HG03060 (cell line): ENCODE results near the gene NCBP1.
"Not testable (repeated sequence)": the region's sequence is repeated elsewhere in the genome, so short reads cannot be mapped to it uniquely, and the experiment has no call there.

Experiments
- ATAC-seq: cut with Tn5 transposase; IDR thresholded peaks from one replicate; pipeline ENCODE4 v1.9.1; 2021; ENCODE audit warnings: low read depth, moderate number of reproducible peaks; ENCODE audit not compliant: unreplicated experiment

NCBP1 gene, protein sequence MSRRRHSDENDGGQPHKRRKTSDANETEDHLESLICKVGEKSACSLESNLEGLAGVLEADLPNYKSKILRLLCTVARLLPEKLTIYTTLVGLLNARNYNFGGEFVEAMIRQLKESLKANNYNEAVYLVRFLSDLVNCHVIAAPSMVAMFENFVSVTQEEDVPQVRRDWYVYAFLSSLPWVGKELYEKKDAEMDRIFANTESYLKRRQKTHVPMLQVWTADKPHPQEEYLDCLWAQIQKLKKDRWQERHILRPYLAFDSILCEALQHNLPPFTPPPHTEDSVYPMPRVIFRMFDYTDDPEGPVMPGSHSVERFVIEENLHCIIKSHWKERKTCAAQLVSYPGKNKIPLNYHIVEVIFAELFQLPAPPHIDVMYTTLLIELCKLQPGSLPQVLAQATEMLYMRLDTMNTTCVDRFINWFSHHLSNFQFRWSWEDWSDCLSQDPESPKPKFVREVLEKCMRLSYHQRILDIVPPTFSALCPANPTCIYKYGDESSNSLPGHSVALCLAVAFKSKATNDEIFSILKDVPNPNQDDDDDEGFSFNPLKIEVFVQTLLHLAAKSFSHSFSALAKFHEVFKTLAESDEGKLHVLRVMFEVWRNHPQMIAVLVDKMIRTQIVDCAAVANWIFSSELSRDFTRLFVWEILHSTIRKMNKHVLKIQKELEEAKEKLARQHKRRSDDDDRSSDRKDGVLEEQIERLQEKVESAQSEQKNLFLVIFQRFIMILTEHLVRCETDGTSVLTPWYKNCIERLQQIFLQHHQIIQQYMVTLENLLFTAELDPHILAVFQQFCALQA

DNA sequence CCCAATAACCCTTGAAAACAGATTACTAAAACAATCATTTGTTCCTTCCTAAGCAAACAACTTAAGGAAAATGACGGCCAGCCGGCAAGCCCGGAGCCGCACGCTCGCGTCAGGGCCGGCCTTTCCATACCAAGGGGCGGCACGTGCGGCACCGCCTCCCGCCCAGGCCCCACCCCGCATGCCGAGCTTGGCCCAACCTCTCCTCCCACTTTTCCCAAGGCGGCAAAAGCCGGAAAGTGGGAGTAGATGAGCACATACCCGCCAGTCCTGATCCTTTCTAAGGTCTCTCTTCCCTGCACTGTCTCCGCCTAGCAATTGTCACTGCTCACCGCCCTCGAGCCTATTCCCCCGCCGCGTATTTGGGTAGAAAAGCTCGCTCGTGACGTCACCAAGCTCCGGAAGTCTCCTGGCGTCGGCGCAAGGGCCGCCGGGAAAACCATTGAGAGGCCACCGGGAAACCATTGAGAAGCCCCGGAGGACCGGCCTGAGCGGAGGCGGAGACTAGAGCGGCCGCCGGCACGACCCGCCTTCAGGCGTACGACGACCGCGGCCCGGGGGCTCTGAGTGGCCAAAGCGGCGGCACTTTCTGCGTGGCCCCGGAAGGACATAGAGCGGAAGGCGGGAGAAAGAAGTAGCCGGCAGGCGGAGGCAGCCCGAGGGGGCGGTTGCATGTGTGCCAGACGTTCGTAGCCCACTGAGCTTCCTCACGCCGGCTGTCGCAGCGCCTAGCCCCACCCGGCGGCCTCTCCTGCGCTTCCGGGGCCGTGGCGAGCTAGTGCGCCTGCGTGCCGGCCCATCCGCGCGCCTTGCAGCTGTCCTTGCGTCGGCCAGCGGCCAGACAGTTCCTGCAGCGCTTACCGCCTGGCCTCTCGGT lies at the start of gene NCBP1, which contains the start of gene TSTD2:
TSS of gene NCBP1 (plus strand) at position 837 of the 874 bp plus-strand sequence. CDS start 61 bp downstream, outside the sequence.
TSS of gene TSTD2 (minus strand) at position 384 of the 874 bp plus-strand sequence. CDS start 5,806 bp downstream, outside the sequence.
- peak; percentile 68 for ATAC-seq

DNA sequence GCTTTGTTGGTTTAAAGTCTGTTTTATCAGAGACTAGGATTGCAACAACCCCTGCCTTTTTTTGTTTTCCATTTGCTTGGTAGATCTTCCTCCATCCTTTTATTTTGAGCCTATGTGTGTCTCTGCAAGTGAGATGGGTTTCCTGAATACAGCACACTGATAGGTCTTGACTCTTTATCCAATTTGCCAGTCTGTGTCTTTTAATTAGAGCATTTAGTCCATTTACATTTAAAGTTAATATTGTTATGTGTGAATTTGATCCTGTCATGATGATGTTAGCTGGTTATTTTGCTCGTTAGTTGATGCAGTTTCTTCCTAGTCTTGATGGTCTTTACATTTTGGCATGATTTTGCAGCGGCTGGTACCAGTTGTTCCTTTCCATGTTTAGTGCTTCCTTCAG lies 48.8 kb upstream of the NCBP1 start:
- not testable (repeated sequence) for ATAC-seq

DNA sequence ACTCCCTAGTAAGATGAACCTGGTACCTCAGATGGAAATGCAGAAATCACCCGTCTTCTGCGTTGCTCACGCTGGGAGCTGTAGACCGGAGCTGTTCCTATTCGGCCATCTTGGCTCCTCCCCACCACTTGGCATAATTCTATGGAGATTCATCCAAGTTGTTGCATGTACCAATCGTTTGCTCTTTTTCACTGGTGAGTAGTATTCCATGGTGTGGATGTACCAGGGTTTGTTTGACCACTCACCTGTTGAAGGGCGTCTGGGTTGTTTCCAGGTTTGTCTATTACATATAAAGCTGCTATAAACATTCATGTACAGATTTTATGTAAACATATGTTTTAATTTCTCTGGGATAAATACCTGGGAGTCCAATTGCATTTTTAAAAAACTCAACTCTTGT lies 46.7 kb upstream of the NCBP1 start:
- not testable (repeated sequence) for ATAC-seq

DNA sequence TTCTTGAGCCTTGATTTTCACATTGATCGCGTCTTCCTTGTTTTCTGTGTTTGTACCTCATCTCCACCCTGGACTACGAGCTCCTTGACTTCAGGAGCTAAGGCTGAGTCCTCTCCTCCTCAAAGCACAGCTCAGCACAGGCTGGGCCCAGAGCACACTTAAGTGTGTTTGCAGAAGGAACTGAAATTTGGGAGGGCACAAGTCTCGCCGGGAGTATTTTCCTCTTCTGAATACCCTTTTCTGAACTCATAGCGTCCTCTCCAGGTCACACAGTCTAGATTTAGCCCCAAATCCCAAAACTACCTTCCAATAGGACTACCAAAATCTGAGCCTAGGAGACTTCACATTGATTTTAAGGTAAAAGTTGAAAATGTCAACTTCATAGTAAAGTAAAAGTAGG lies 42.1 kb upstream of the NCBP1 start:
- no peak for ATAC-seq

DNA sequence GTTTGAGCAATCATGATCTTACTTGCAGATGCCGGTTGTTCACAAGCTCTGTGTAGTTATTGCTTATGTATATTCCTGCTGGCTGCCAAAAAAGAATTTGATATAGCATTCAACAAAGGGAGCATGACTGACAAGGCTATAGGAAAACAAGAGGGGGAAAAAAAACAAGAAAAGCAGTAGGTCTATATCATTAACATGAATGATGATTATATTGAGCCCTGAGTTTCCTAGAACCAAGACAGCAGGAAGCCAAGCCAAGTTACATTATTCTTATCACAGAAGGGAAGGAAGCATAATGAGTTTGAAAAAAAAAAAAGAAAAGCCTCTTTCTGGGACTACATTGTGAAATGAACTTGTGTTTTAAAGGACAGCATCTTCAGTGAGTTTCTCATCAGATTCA lies 41.5 kb upstream of the NCBP1 start:
- ATAC-seq: no peak

DNA sequence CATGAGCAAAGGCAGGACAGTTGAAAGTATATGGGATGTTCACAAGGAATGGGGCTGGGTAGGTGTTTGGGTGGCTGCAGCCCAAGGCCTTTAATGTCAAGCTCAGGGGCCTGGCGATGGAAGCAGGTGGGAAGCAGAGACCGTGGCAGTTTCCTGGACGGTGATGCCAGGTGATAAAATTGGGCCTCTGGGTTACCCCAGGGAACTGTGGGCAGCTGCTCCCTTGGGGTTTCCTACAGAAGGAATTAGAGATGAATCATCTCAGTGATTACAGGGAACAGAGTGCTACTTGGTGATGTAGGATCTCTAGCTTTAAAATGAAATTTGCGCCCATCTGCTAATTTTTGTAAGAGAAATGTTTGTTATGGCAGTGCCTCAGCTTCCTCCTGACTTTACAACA lies 39.7 kb upstream of the NCBP1 start:
- ATAC-seq: no peak

DNA sequence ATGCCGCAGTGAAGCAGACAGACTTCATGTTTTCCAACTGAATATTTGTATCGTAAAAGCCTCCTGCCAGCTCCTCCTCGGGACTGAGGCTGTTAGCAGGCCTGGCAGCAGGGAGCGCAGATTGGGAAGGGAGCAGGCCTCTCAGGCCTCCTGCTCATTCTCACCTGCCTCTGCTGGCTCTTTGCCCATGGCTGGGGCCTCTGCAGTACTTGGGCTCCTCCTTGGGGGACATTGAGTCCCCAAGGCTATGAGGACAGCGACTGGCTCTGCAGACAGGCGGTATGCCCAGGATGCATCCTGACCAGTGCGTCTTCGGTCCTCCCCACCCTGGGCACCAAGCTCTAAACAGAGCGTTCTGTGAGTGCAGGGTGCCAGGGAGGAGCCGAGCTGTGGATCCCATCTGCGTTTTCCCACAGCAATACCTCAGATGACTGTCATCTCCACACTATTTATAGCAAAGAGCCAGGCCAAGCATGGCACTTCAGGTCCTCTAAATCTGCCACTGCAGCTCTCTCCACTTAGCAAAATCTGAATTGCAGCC lies 39.2 kb upstream of the NCBP1 start:
- ATAC-seq: no peak

DNA sequence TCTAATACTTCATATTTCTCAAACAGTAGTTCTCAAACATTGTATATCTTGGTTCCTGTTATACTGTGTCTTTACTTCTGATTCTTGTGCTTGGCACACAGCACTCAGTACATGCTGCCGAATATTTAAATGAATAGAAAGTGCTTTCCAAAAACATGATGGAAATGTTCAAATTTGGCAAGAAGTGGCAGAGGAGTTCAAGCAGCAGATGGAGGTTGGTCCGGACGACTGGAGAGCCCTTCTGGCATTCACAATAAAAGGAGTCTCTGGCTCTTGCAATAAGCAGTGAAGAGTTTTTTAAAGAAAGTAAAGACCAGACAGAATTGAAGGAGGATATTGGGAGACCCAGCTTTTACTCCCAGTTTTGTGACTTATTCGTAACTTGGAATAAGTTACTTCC lies 36.7 kb upstream of the NCBP1 start:
- ATAC-seq: no peak

DNA sequence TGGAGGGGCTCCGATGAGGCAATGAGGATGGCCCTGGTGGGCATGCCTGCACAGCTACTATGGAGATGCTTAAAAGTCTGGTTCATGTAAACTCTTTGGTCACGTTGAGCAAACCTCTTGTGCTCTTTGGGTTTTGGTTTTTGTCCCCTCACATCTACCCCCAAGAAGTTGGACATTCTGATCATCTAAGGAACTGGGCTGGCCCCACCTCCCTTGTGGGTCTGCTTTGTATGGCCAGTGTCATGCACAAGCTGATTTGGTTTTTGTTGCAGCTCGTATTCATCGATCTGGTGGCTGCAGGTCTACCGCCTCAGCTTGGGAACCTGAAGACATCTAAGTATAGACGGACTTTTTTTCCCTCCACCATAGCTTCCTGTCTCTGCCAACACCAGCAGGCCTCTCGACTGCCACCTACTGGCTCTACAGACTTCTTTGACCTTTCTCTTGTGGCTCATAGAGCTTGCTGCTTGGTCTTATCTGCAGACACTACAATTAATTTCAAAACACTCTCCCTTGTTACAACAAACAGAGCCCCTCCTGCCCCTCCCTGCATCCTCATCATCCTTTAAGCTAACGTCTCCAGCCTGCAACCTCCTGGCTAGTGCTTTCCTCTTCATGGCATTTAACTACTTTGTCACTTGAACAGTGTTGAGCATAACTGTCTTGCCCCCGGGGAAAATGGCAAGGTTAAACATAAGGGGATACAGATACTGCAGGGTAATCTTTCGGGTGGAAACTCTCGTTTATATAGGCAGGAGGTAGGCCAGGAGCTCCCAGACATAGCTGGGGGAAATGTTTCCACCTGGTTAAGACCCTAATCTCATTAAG lies 34.9 kb upstream of the NCBP1 start:
- ATAC-seq: peak; percentile 81

DNA sequence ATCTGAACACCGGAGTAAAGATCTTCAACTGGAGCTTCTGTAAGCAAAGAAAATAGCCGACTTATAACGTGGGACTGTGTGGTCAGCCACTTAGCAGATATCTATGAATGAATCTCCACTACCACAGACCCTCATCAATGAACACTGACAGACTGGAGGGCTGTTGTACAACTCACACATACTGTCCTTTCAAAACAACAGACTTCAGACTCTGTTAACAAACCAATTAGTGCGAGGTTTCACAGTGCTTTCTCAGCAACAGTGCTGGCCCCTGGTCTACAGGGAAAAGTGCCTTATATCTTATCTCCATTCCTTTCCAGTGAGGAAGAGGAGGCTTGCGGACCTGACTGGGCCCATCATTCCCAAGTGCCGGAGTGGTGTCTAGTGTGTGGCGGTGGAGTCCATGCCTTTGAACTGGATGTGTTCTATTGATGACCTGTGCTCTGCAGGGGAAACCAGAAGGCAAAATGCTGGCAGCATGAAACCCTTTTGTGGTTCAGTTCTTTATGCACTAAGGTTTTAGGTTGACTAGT lies 34.2 kb upstream of the NCBP1 start:
- no peak for ATAC-seq

DNA sequence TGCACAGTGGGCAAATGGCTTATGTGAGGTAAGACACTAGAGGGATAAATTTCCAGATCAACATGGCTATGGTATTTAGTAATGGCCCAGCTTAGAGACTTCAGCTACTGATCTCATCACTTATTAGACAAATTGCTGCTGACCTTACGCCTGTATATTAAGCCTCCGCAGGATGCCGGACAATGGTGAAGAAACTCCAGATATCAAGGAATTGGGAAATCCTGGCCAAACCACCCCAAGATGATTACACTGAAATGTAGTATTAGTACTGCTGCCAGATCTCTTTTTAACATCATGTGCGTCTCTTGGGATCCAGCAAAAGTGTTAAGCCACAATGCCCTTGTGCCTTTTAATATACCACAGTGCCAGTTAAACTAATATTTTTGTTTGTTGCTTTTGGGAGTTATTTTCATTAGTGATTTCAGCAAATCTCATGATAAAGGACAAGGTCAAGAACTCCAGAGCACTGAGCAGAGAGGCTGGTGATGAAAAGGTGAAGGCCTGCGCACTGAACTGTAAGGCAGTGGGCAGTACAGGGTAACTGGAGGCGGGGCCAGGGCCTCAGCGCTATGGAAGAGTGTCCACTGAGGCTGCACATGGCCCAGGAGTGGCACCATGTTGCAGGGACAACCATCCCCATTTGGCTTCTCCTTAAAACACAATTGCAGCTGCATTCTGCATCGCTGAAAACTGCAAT lies 32.9 kb upstream of the NCBP1 start:
- ATAC-seq: no peak

DNA sequence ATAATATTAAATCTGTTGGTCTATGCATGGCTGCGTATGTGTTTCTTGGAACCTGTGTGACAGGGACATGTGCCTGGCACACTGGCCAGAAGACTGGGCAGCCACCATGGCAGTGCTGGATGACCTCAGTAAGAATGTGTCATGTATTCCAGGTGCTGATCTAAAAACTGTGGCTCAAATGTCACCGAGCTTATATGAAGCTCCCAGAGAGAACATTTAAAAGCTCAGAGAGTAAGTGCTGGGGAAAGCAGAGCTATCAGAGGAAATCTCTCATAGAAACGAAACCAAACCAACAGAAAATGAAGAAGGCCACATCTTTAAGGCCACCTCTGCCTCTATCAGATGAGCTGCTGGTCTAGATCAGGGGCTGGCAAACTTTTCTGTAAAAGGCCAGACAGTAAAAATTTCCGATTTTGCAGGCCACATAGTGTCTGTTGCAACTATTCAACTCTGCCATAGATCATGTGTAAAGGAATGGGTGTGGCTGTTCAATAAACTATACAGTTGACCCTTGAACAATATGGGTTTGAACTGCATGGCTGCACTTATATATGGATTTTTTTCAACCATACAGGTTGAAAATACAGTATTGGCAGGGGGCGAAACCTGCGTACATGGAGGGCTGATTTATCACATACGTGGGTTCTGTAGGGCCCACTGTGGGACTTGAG lies 32.3 kb upstream of the NCBP1 start:
- ATAC-seq: no peak

DNA sequence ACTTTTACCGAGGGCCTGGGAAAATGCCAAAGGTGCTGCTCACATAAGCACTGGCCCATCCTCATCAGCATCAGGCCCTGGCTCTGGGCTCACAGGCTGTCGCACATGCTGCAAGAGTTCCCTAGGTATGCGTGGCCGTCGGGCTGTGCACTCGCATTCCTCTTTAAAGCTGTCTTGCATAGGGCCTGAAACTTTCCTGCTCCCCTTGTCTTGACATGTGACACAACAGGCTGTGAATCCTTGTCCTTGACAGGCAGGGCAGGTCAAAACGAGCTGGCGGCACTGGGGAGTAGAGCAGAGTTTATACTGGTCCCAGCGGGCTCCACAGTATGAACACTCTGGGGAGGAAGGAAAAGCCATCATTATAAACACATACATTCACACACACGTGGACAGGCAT lies 31.2 kb upstream of the NCBP1 start:
- ATAC-seq: no peak

DNA sequence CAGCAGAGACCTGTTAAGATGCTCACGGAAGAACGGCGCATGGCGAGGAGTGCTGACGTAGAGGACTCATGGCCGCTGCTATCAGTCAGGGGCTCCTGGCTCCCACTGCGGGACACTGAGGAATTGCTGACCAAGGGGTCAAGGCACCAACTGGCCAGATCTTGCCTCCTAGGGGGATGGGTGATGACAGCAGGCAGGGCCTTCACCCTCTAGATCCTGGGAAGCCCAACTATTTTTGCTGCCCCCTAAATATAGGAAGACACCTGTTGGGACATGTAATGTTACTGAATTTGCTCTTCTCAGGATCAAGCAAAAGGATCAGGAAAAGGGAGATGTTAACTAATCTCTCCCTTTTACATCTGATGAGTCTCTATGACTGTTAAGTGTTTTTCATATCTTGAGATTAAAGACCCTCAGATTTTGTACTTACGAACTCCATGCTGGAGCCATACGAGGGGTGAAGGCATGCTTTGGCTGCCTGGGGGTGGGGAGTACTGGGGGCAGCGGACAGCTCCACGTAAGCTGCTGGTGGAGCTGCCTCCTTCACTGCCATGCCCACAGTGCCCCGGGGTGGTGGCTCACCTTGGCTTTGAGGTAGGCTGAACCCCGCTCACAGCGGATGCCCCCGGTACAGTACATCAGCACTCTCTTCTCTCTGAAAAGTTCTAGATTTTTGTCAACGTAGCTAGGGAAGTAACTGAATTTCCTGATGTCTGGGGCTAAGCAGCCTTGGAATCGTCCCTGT lies 28.5 kb upstream of the NCBP1 start:
- ATAC-seq: no peak

DNA sequence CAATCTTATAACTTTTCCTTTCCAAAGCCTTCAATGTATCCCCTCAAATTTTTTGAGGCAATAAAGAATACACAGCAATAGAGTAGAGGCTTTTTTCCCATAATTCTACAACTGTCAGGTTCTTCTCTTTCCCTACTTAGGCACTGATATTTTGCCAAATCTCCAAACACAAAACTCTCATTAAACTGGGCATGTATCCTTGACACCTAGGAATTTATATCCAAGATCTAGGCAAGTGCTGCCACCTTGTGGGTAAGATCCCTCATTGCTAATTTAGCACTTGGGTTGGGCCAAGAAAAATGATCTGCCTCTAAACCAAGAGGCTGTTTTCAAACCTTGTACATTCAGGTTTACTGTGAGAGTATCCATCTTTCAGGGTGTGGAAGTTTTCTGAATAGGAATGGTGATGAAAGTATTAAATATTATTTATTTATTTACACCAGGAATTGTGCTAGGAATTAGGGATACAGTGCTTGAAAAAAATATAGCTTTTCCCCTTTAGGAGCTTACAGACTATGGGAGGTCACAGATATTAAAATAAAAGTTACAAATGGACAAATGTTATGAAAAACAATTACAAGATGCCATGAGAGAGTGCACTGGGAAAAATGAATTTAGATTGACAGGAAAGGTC lies 18.1 kb upstream of the NCBP1 start:
- ATAC-seq: no peak

DNA sequence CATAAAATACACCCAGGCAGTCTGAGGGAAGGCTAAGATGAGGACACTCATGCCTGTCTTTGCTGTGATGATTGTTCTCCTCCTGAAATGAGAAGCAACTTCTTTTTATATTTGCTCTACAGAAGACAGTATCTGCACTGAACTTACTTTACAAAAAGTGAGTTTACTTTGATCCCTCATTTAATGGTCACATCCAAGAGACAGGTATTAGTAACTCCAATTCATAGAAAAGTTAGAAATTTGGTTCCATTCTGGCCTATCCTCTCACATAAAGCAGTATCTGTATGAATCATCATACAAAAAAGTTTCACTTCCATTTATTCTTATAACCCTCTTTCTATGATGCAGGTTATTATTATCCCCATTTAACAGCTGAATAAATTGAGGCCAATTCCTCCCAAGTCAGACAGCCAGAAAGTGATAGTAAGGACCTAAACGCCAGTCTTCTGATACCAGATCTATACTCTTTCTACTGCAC lies 15.6 kb upstream of the NCBP1 start:
- ATAC-seq: no peak

DNA sequence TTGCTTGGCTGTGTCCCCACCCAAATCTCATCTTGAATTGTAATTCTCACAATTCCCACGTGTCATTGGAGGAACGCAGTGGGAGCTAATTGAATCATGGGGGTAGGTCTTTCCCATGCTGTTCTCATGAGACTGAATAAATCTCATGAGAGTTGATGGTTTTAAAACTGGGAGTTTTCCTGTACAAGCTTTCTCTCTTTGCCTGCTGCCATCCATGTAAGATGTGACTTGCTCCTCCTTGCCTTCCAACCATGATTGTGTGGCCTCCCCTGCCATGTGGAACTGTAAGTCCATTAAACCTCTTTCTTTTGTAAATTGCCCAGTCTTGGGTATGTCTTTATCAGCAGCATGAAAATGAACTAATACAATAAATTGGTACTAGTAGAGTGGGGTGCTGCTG lies 13.6 kb upstream of the NCBP1 start:
- not testable (repeated sequence) for ATAC-seq
